CD4-positive, alpha-beta T cell treated with Interleukin-4 for 4 hours (primary cell): ENCODE results near the gene ADAMTS4.

ENCODE experiments used
- DNase-seq: peaks from one replicate; pipeline ENCODE4 v3.0.0-alpha.2; 2020

ADAMTS4 gene

DNA sequence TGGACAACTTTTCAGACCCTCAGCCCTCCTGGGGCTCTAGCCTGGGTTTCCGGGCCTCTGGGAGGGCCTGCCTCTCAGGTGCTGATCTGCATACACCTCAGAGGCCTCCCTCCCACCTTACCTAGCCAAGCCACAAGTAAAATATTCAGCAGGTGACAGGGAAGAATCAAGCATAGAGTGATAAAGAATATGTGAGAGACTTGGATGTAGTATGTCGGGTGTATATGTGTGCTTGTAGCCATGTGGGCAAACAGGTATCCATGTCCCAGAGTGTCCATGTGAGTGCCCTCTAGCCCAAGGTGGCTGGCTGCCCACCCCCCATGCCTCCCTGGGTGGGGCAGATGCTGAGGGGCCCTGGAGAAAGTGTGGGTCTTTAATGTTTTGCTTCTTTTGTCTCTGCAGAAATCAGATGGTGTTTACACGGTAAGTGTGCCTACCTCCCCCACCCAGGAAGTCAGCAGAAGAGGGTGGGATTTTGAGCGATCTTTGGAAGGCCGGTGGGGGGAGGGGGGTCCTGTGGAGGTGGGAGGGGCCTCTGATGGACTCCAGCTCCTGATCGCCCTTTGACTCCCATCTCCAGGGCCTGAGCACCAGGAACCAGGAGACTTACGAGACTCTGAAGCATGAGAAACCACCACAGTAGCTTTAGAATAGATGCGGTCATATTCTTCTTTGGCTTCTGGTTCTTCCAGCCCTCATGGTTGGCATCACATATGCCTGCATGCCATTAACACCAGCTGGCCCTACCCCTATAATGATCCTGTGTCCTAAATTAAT is 19.6 kb upstream of the ADAMTS4 start:
- DNase-seq, result no peak

DNA sequence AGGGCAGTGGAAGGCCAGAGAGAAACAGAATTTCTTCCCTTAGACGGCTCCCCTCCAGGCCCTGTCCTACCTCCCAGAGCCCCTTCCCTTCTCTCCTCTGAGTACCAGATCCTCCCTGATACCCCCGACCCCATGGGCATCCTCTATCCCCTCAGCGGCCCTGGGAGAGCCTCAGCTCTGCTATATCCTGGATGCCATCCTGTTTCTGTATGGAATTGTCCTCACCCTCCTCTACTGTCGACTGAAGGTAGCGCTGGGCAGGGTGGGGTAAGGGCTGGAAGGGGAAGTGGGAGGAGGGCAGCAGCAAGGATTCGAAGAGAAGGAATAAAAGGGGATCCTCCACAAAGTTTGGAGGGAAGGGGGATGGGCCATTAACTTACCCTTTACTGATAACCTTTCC is 19.0 kb upstream of the ADAMTS4 start:
- no peak for DNase-seq

DNA sequence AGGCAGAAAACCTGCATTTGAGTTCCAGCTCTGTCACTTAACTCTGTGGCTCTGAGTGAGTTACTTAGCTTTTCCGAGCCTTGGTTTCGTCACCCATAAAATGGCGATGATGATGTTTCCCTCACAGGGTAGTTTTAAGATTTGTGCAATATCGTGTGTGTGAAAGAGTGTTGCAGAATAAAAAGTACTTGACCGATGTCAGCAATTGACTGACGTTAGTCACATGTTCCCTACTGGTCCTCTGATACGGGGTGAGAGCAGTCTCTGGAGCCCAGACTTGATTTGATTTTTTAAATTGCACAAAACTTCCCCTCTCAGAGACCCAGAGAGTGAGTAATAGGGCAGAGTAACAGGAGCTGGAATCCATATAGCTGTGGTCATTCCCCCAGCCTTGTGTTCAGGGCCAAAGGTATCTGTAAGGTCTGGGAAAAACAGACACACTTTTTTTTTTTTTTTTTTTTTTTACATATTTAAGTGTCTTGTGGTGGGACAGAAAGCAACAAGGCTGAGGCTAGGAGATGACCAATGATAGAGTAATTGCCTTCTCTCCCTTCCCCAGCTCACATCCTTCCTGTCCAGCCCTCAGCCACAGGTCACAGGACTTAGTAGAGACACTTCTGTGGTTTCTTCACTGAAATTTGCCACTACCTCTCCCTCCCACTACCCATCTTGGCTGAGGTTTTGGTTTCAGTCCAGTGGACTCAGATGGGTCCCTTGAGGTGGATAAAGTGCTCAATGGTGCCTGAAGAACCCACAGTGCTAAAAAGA is 18.3 kb upstream of the ADAMTS4 start:
- DNase-seq, result no peak

DNA sequence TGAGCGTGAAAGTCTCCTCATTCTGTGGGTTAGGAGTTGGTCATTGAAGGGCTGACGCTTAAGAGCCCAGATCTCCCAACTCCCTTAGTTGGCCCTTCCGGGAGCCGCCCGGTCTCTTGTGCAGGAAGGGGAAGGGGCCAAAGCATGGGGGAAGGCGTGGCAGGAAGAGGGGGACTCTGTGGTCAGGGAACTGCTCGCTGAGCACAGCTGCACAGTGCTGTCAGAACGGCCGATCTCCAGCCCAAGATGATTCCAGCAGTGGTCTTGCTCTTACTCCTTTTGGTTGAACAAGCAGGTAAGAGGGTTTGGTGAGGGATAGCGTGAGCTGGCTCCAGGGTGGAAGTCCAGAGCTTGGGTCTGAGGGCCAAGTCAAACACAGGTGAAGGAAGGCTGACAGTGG is 16.2 kb upstream of the ADAMTS4 start, which contains the start of gene FCER1G:
FCER1G (plus strand) TSS at position 220 of the 400 bp plus-strand sequence; CDS start at position 247, 27 bp downstream.
- no peak for DNase-seq

DNA sequence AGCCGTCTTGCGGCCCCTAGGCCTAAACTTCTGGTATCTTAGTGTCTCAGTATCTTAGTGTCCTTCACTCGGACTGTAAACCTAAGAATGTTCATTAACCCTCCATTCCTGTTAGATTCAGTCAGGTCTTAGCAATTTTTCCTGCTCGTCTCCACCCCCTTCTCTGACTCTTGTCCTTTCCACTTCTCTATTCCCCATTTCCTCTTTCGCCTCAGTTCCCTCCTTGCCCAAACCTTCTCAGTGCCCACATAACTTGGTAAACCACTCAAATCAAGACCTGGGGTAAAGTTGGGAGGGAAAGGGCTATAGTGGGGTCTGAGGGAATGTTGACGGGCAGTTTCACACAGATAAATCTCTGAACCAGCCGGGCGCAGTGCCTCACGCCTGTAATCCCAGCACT is 15.5 kb upstream of the ADAMTS4 start:
- DNase-seq, result no peak

DNA sequence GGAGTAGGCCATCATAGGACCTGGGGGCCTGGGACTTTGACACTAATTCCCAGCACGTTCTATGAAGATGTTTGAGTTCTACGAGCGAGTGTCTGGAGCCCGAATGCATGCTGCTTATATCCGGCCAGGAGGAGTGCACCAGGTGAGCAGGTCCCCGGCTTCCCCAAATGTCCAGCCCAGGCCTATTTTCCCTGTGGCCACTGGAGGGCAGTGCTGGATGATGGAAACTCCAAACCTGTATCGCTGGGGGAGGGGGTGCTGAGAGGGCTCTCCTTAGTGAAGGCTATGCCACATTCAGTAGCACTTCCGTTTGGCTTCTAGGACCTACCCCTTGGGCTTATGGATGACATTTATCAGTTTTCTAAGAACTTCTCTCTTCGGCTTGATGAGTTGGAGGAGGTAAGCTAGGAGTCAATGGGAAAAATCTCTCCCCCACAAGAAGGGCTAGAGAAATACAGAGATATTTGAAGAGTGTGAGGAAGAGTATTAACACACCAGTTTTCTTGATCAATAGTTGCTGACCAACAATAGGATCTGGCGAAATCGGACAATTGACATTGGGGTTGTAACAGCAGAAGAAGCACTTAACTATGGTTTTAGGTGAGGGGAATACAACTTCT is 11.0 kb upstream of the ADAMTS4 start:
- peak; percentile 65 for DNase-seq

DNA sequence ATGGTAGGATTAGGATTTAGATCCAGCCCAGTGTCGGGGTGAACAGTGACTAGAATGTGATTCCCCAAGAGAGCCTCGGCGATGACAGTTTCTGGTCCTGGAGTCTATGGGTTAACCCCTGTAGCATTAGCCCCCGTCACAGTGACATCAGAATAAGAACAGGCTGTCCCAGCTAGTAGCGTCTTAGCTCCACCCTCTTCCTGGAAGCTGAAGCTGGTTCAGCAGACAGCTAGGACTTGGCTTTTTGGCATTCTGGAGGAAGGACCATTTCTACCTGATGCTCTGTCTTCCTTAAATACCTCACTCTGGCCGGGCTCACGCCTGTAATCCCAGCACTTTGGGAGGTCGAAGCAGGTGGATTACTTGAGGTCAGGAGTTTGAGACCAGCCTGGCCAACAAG is 8.3 kb upstream of the ADAMTS4 start:
- DNase-seq, result no peak

DNA sequence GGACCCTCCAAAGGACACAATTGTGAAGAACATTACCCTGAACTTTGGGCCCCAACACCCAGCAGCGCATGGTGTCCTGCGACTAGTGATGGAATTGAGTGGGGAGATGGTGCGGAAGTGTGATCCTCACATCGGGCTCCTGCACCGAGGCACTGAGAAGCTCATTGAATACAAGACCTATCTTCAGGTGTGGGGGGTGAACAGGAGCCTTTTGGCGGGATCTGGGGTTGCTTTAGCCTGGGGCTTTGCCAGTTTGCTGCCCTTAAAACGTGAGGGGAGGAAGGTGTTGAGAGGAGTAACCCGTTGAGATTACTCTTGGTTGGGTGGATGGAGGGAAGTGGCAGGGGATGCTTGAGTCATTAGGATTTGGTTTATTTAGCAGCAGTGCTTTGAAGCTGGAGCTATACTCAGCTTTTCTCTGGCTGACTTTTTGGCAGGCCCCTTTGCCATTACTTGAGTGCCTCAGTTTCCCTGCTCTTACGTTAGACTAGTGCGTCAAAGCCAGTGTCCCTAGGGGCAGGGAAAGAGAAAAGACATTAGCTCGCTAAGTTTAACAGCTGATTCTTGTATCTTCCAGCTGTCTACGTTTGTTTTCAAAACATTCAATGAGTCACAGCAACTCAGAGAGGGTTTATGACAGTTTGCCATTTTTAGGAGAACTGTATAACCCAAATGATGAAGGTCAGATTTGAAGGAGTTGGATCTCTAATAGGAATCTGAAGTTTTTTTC is 7.7 kb upstream of the ADAMTS4 start:
- no peak for DNase-seq

DNA sequence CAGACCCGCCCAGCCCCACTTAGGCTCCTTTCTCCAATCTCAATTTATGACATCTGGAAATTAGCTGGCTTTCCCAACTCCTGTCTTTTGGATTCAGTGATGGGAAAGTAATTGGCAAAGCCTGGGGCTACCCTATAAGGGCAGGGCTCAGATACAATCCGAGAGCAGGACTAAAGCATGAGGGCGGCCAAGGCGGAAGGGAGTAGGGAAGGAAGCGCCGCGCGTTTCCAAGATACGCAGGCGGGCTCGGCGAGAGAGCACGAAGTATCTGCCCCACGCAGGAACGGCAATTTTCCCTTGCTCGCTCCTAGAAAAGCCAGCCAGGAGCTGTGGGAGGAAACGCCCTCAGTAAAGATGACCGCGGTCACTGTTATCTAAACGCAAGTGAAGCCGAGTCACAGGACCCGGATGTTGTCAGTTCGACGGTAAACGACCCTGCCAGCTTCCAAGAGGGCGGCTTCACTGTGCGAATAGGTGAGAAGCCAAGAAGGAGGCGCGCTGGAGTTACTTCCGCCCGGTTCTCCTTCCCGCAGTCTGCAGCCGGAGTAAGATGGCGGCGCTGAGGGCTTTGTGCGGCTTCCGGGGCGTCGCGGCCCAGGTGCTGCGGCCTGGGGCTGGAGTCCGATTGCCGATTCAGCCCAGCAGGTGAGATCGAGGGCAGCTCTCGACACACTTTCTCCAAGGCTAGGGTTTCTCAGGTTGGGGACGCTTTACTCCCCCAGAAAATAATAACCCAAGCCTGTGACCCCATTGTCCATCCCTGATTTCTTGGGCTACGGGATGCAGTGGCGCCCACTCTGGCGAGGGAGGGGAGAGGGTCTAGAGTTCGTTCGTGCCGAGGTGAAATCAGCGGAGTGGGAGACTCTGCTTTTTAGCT is 3.2 kb upstream of the ADAMTS4 start, which contains the start of gene NDUFS2:
NDUFS2 (plus strand) TSS at position 532 of the 877 bp plus-strand sequence; CDS start at position 551, 19 bp downstream.
- peak; percentile 98 for DNase-seq

DNA sequence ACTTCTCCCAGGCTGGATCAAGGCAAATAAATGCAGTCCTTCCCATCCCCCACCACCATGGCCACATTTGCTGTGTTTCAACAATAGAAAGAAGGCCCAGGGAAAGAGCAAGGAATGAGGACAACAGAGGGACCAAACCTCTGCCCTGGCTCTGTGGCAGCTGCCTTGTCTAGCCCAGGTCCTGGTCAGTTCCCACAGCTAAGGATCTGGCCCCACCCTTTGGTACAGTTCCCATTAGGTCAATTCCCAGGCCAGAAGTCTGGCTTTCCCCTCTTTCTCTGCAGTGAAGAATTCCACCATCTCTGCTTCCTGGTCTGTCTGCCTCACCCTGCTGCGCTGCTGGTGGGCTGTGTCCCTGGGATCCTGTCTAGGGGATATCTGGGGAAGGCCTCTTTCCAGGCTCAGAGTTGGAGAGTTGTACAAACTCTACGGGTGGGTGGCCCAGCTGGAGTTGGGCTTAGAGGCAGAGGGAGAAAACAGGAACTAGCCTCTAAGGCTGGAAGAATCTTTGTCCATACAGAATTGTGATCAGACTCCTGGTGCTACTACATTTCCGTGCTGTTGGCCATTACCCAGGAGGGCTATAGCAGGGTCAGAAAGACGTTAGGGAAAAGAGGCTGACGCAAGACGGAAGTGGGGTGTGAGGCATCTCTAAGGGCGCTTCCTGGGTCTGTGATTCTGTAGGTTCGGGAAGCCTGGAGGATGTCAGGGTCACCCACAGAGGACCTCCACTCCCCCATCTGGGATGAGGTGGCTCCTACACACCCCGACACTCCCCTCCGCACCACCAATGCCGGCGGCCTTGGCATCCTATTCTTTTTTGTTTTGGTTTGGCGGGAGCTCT is 2.4 kb upstream of the ADAMTS4 start:
- DNase-seq, result no peak

DNA sequence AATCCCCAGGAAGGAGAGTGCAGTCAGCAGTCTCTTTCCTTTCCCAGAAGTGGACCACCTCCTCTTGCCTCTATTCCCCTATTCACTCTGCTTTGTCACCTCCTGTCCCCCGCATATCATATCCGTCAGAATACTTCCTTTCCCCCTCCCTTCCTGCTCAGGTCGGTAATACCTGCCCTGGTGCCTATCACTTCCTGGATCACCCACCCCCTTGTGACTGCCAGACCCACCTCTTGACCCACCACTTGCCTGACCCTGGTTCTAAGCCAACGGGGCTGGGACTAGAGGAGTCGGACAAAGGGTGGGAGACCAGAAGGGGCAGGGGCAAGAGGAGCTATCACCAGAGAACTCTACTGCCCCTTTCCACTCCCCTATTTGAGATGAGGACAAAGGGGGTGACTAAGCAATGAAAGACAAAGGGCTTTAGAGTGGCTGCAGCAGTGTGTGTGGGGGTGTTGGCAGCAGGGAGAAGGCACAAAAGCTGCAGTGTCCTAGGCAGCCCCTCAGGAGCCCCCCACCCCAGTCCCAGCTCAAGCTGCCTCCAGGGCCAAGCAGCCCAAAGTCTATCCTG is 1.7 kb upstream of the ADAMTS4 start:
- no peak for DNase-seq

DNA sequence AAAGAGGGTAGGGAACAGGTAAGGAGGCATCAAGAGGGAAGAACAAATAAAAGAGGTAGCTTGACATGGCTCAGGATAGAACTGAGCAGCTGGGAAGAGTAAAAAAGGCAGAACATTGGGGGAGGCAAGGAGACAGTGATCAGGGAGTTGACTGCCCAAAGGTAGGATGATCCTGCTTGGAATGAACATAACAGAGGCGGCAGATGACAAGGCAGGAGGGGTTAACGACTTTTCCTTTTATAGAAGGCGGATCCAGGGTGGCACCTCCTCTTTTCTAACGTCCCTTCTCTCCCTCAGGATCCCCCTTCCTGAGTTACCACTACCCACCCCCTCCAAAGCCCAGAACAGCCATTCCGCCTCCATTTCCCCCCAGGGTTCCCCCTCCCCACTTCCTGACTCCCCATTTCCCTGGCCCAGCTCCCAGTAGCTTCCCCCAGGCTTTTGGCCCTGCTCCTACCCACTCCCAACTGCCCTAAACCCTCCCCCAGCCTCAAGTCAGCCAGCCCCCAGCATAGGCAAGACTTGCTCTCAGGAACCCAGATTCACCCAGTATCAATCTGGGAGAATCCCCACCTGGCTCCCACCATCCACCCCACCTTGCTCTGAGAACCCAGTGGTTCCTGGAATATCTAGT is 769 bp upstream of the ADAMTS4 start:
- DNase-seq, result no peak

DNA sequence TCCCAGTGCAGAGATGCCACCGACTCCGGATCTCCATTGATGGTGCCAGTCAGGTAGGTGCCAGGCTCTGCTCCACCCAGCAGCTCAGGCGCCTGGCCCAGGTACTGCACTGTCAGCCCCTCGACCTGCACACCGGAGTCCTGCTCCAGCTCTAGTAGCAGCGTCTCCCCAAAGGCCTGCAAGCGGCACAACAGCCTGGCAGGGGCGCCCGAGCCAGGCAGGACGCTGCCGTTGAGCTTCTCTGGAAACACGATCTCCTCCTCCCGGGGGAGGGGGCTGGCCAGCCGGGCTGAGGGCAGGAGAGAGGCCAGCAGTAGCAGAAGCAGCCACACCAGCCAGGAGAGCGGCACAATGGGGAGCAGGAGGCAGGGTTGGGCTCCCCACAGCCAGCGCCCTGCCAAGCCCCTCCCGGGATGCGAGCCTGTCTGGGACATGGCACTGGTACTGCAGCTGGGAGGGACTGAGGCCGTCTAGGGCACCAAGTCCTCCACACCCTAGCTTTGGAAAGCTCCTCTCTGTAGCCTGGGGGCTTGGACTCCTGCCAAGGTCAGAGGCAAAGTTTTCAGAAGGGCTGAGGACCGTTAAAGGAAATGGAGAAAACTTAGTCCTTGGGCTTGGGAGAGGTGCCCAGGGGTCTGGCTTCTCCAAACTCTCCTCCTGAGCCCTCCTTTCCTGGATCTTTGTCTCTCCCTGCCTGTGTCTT is 509 bp downstream of the ADAMTS4 start:
- DNase-seq, result no peak

DNA sequence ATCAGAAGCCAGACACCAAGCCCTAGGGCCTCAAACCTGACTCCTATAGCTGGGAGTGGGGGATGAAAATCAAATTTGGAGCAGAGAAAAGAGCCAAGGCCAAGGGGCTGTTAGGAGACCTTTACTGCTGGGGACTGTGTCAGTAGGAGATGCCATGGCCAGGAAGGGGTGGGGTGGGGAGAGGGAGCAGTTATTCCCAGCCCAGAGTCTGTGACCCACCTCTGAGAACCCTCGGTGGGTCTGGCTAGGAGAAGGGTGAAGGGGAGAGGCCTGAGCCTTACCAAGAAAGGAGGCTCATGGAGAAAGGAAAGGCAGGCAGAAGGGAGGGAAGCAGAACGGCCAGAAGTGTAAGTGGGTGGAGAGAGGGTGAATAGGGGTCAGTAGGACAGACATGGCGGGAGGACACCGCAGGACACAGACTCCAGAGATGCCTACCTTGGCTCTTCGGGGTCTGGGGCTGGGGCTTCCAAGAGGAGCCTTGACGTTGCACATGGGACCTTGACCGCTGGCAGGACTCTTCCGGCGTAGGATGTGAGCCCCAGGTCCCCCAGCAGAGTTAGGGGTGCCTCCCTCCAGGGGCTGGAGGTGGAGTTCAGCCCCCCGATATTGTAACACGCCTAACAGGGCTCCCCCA is 1.2 kb downstream of the ADAMTS4 start:
- no peak for DNase-seq

DNA sequence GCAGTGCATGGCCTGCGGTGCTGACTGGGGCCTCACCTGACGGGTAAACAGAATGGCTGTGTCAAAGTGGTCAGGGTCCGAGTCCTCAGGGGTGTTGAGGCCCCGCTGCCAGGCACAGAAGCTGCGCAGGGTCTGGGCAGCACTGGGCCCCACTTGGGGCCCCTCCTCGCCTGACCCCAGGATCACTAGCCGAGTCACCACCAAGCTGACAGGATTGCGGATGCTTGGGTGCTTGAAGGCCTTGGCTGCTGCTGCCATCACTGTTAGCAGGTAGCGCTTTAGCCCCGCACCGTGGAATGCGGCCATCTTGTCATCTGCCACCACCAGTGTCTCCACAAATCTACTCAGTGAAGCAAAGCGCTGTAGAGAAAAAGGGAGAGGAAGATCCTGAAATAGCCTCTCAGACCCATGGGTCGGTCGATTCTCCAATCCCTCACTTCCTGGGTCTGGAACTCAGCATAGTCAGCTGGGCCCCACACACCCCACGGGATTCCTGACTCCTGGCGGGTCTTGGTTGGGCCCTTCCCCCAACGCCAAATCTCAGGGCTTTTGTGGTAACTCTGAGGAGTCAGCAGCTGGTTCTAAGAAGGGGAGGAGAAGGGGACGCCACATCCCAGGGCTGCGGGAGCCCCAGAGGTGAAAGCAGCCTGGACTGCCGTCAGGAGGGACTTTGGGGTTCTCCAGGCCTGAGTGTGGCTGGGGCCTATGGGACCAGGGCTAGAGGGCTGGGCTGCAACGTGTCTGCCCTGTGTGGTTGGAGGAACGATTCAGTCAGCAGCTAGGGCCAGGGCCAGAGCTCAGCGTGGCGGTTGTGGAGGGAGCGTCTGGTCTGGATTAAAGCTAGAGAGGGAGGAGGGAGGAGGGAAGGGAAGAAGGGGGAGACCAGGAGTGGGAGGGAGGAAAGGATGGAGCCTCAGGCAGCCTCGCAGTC is 2.1 kb downstream of the ADAMTS4 start:
- no peak for DNase-seq

DNA sequence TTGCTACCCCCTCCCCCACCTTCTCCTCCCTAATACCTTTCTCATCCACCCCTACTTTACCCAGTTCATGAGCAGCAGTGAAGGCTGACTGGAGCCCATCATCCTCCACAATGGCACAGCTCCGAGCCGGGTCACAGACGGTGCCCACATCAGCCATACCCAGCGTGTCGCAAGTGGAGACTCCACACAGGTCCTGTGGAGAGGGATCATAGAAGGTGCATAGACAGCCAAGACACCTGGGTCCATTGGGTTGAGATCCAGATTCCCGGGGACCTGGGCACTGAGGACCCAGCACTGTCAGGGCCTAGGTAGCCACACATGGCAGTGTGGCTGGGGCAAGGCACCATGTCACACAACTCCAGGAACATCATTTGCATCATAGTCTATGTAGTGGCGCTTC is 2.7 kb downstream of the ADAMTS4 start:
- DNase-seq, result no peak

DNA sequence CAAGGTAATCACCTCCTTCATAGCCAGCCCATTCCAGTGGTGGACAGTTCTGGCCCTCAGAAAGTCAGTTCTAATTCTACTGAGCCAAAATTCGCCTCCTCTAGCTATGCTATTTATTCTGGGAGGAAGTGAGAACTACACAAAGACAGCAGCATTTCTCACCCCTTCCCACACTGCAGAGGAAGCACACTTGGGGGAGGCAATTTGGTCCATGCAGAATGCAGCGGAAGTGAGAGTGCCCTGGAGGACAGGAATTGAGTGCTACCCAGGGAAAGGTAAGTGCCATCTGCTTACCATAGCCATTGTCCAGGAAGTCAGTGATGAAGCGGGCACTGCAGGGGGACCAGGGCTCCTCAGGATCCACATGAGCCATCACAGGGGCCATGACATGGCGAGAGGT is 3.7 kb downstream of the ADAMTS4 start:
- DNase-seq, result no peak
